Endothelial cell of umbilical vein (primary cell): ENCODE data around the gene CNOT6. TPM values are rescaled to one million over a fixed set of nuclear protein-coding genes. Genes with fewer than 3 reads are reported as not detected.

ENCODE experiments used
- BruUV-seq: library from RNA; stranded (reverse); fragments of 400-500 nt; replicated peaks from 2 replicates; lab custom pipeline; 2021; lab: Mats Ljungman, UMichigan
- CTCF ChIA-PET: fragments of 300-600, 350-600 bp; sonication (Branson Sonifier 250); formaldehyde crosslinking; loops from one replicate; lab custom pipeline; 2021; ENCODE audit warnings: antibody characterized with exemption, inconsistent platforms; lab: Charles Lee
- POLR2A ChIA-PET: fragments of 300-600, 350-600 bp; sonication (Branson Sonifier 250); formaldehyde crosslinking; loops from one replicate; lab custom pipeline; 2021; ENCODE audit warnings: antibody characterized with exemption, inconsistent platforms; lab: Charles Lee
- DNase-seq: peaks from one replicate; pipeline ENCODE4 v3.0.0-alpha.2; 2011; ENCODE audit warnings: low read depth, low spot score
- FAIRE-seq: peaks from 2 replicates; lab custom pipeline; 2011; peaks lifted over from hg19 to GRCh38; lab: Jason Lieb, UNC
- H2AFZ ChIP-seq: 2 replicates; pipeline ENCODE4 v1.6.0; 2012; ENCODE audit warnings: low read depth, low read length, control low read depth, inconsistent platforms
- H3K27ac ChIP-seq: 2 replicates; pipeline ENCODE4 v1.5.1; 2011; ENCODE audit warnings: low read depth, mild to moderate bottlenecking, control low read depth, low read length, moderate library complexity; ENCODE audit not compliant: insufficient read depth
- H3K27me3 ChIP-seq, 2 experiments: 2 replicates each; pipeline versions ENCODE4 v1.6.0 to v1.6.1; 2011; ENCODE audit warnings: low read length in 2 of 2, mixed read lengths in 1 of 2; ENCODE audit not compliant: control insufficient read depth in 2 of 2, insufficient read depth in 2 of 2
- H3K36me3 ChIP-seq, 2 experiments: 2 replicates in 1 of 2; 3 replicates in 1 of 2; pipeline ENCODE4 v1.5.1; 2011; ENCODE audit warnings: low read length in 2 of 2, mild to moderate bottlenecking in 1 of 2, moderate library complexity in 1 of 2; ENCODE audit not compliant: control insufficient read depth in 2 of 2, insufficient read depth in 2 of 2; ENCODE audit errors: extremely low read depth in 1 of 2
- H3K4me1 ChIP-seq: 3 replicates; pipeline ENCODE4 v1.5.1; 2011; ENCODE audit warnings: mild to moderate bottlenecking, low read length; ENCODE audit not compliant: control insufficient read depth, insufficient read depth; ENCODE audit errors: extremely low read depth
- H3K4me2 ChIP-seq: 2 replicates; pipeline ENCODE4 v1.6.1; 2011; ENCODE audit warnings: low read length, control low read depth, mixed read lengths; ENCODE audit not compliant: insufficient read depth
- H3K4me3 ChIP-seq, 3 experiments: fragments of 200-600 bp in 1 of 3; sonication (generic), shearing (Covaris generic) in 1 of 3; replicated peaks in 1 of 3; 2 replicates each; pipeline ENCODE4 v1.5.1; 2011 to 2016; ENCODE audit warnings: control low read depth in 3 of 3, low read length in 3 of 3, mild to moderate bottlenecking in 2 of 3, inconsistent platforms in 1 of 3, low read depth in 1 of 3, moderate library complexity in 1 of 3; ENCODE audit not compliant: insufficient read depth in 1 of 3
- H3K79me2 ChIP-seq: 2 replicates; pipeline ENCODE4 v1.6.0; 2012; ENCODE audit warnings: low read length, inconsistent platforms; ENCODE audit not compliant: control insufficient read depth, insufficient read depth
- H3K9ac ChIP-seq: replicated peaks from 2 replicates; pipeline ENCODE3; 2011; ENCODE audit warnings: low read length, control low read depth; ENCODE audit not compliant: insufficient read depth; ENCODE audit errors: extremely low read depth
- H3K9me1 ChIP-seq: replicated peaks from 3 replicates; pipeline ENCODE4 v1.6.0; 2011; ENCODE audit warnings: mild to moderate bottlenecking, low read length; ENCODE audit not compliant: control insufficient read depth, insufficient read depth; ENCODE audit errors: extremely low read depth
- H3K9me3 ChIP-seq: replicated peaks from 2 replicates; pipeline ENCODE4 v1.5.1; 2012; ENCODE audit warnings: low read length, inconsistent platforms; ENCODE audit not compliant: control insufficient read depth, insufficient read depth
- H4K20me1 ChIP-seq: replicated peaks from 2 replicates; pipeline ENCODE3; 2011; ENCODE audit warnings: mild to moderate bottlenecking, low read length; ENCODE audit not compliant: control insufficient read depth, insufficient read depth; ENCODE audit errors: extremely low read depth
- EZH2 ChIP-seq: IDR thresholded peaks from 2 replicates; pipeline ENCODE4 v1.6.1; 2012; ENCODE audit warnings: borderline replicate concordance, low read depth, mild to moderate bottlenecking, moderate library complexity, low read length, inconsistent platforms; ENCODE audit not compliant: severe bottlenecking
- GATA2 ChIP-seq: IDR thresholded peaks from 2 replicates; pipeline ENCODE4 v1.7.0; 2011; ENCODE audit warnings: low read depth, mild to moderate bottlenecking, moderate library complexity, mixed read lengths, low read length; ENCODE audit not compliant: insufficient read length, insufficient read depth
- MYC ChIP-seq: IDR thresholded peaks from one replicate; pipeline ENCODE4 v1.6.1; 2011; ENCODE audit warnings: mild to moderate bottlenecking, low read depth, low read length
- POLR2A ChIP-seq: IDR thresholded peaks from 2 replicates; pipeline ENCODE4 v1.6.1; 2012; ENCODE audit warnings: low read depth, mild to moderate bottlenecking, control low read depth, low read length
- POLR2AphosphoS5 ChIP-seq: IDR thresholded peaks from 2 replicates; pipeline ENCODE4 v1.6.1; 2012; ENCODE audit warnings: low read depth, mild to moderate bottlenecking, control low read depth, low read length, moderate library complexity; ENCODE audit not compliant: insufficient read depth
- dilution Hi-C: fragments of 300-500 bp; cut with MboI; formaldehyde crosslinking; loops from one replicate; pipeline ENCODE4 v1.15.0; 2019; ENCODE audit warnings: low sequenced_read_pairs; ENCODE audit not compliant: extremely low pct_ligation_motif_present
- intact Hi-C: fragments of 100-400 bp; cut with micrococcal nuclease; formaldehyde crosslinking; loops from one replicate; pipeline ENCODE4 v1.10.0; 2022
- polyA plus RNA-seq, 4 experiments: library from polyadenylated mRNA; depleted of rRNA in 3 of 4; stranded (reverse) in 3 of 4; unstranded in 1 of 4; fragments of >200 nt; gene quantifications; 2 replicates each; pipeline versions ENCODE4 v1.2.1 to v1.2.3, GENCODE V29; 2011 to 2012; ENCODE audit warnings: missing spikeins in 1 of 4
- total RNA-seq: library from RNA; stranded (reverse); gene quantifications from 2 replicates; pipeline ENCODE4 v1.2.3, GENCODE V29; 2021
- TF ChIP-seq, protein P1 (sequence below): IDR thresholded peaks from 2 replicates; pipeline ENCODE4 v1.6.1; 2011; ENCODE audit not compliant: insufficient read depth, insufficient read length
- TF ChIP-seq, protein P2 (sequence below), 2 donors: IDR thresholded peaks; 1 replicate in 1 of 2; 2 replicates in 1 of 2; pipeline ENCODE4 v1.5.1; 2011; ENCODE audit warnings: low read length in 2 of 2, mild to moderate bottlenecking in 2 of 2, moderate library complexity in 2 of 2, control low read depth in 1 of 2, inconsistent platforms in 1 of 2, low read depth in 1 of 2; ENCODE audit not compliant: insufficient read depth in 1 of 2; ENCODE audit errors: extremely low read depth in 1 of 2

CNOT6 gene
- total and polyA plus RNA-seq, 2 donors (not counting 3 experiments of a cell fraction or from before 2014, with no cell fraction given) = 9.2 to 33.8 TPM

DNA sequence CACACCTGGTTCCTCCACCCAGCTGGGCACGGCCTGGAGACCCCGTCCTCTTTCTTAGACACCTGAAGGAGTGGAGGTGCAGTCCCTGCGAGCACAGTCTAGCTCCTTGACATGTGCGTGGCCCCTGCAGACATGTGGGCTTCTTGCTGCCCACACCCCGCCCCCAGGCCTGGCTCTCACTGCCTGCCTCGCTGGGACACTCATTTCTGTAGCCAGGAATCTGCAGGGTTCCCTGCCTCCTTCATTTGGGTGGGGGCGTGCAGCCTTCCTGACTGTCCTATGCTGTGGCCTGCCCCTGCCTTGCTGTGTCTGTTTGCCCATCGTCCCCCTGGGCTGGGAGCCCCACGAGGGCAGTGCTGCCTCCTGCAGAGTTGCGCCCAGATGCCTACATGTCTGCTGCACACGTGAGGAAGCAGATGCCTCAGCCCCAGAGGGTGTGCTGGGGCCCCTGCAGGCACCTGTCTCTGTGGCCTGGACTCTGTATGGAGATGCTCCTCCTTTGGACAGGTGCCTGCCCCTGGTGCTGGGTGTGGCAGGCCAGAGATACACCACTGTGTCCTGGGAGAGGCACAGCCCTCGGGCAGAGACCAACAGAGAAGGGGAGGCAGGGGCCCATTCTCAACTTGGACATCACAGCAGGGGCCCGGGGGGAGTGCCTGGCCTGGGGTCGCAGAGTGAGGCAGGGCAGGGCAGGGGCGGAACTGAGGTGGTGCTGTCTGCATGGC is 132.6 kb downstream of the CNOT6 start:
- TF ChIP-seq, protein P1, sequence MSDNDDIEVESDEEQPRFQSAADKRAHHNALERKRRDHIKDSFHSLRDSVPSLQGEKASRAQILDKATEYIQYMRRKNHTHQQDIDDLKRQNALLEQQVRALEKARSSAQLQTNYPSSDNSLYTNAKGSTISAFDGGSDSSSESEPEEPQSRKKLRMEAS = no peak
- TF ChIP-seq POLR2AphosphoS5 (no peak), EZH2 (no peak)
- BruUV-seq = no TSS peak
- Histone ChIP-seq H3K27ac (no peak overlapping the region), H3K27me3 (no peaks in the 10 kb centered on the region), H3K4me3 (no peak overlapping the region), H3K9ac (no peak overlapping the region), H3K4me1 (peaks cover 7% of the 10 kb centered on the region), H3K79me2 (no peaks in the 10 kb centered on the region), H4K20me1 (no peaks in the 10 kb centered on the region), H2AFZ (no peak overlapping the region), H3K4me2 (no peak overlapping the region), H3K36me3 (peaks cover 0 to 14% of the 10 kb centered on the region in 2 experiments), H3K9me3 (no peaks in the 10 kb centered on the region), H3K9me1 (no peaks in the 10 kb centered on the region)
- DNase-seq (no peak), FAIRE-seq (no peak)
- ChIA-PET POLR2A (no interaction called here), CTCF (interaction anchor here (0.9 kb wide), 1 partner anchor 18 kb away, joined by 3 read pairs; no protein-coding TSS in a partner anchor)
- intact Hi-C loops (no loop called here), dilution Hi-C loops (no loop called here)

DNA sequence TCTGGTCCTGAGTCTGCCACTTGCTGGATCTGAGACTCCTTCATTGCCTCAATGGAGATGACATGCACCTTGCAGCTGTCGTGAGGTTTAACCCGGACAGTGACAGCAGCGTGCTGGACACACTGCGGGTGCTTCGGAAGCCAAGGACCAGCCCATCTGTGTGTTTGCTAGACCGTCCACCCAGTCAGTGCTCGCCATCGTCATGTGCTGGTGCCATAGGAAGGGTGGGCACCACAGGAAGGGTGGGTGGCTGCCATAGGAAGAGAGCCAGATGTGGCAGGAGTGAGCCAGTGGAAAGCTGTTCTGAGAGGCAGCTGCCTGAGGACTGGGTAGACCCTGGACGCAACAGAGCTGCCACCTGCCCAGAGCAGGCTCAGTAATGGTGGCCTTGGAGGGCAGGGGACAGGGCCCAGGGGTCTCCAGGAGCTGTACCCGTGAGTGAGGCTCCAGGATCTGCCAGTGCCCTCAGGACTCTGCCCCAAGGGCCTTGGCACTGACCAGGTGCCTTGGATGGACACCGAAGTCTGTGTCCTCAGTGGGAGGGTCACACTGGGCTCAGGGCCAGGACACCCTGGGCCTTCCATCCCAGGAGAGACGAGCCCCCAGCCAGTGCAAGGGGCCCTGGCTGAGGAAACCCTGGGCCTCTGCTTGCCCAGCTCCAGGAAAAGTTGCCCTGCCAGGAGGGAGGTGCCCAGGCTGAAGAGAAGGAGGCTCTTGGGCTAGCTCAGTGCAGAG is 133.4 kb downstream of the CNOT6 start:
- Histone ChIP-seq H4K20me1 (no peaks in the 10 kb centered on the region), H2AFZ (no peak overlapping the region), H3K79me2 (no peaks in the 10 kb centered on the region), H3K27ac (no peak overlapping the region), H3K4me1 (peaks cover 7% of the 10 kb centered on the region), H3K9me1 (no peaks in the 10 kb centered on the region), H3K9ac (no peak overlapping the region), H3K27me3 (no peaks in the 10 kb centered on the region), H3K4me2 (no peak overlapping the region), H3K9me3 (no peaks in the 10 kb centered on the region), H3K36me3 (peaks cover 0 to 14% of the 10 kb centered on the region in 2 experiments), H3K4me3 (no peak overlapping the region)
- FAIRE-seq = no peak
- CTCF ChIA-PET = interaction anchor here (0.8 to 0.9 kb wide), 2 partner anchors 8 to 18 kb away, joined by 3 read pairs; no protein-coding TSS in a partner anchor
- TF ChIP-seq, protein P1 = no peak
- TF ChIP-seq, protein P2, sequence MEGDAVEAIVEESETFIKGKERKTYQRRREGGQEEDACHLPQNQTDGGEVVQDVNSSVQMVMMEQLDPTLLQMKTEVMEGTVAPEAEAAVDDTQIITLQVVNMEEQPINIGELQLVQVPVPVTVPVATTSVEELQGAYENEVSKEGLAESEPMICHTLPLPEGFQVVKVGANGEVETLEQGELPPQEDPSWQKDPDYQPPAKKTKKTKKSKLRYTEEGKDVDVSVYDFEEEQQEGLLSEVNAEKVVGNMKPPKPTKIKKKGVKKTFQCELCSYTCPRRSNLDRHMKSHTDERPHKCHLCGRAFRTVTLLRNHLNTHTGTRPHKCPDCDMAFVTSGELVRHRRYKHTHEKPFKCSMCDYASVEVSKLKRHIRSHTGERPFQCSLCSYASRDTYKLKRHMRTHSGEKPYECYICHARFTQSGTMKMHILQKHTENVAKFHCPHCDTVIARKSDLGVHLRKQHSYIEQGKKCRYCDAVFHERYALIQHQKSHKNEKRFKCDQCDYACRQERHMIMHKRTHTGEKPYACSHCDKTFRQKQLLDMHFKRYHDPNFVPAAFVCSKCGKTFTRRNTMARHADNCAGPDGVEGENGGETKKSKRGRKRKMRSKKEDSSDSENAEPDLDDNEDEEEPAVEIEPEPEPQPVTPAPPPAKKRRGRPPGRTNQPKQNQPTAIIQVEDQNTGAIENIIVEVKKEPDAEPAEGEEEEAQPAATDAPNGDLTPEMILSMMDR (IDR thresholded peaks at IDR 0.05; ENCODE audit: extremely low read depth in 1 of 2, insufficient read depth in 1 of 2, low read depth in 1 of 2, low read length in 2 of 2) = no peak
- TF ChIP-seq POLR2AphosphoS5 (no peak), EZH2 (no peak), MYC (no peak), GATA2 (no peak), POLR2A (no peak)
- intact Hi-C loops (no loop called here), dilution Hi-C loops (no loop called here)
- no TSS peak for BruUV-seq
- no peak for DNase-seq
- POLR2A ChIA-PET = no interaction called here
